ENCODE measurements around the gene JAZF1. TPM values are rescaled to one million over a fixed set of nuclear protein-coding genes. Genes with fewer than 3 reads are reported as not detected.
A peak's percentile ranks its signal among the peaks of the same experiment; 100 is the strongest.

JAZF1 gene
- total and polyA plus RNA-seq, 10 of the 15 experiments (the other 5 are each of a cell fraction or from before 2014, with no cell fraction given): 0.04 to 0.82 (median 0.15) TPM; not detected in 3

- Histone ChIP-seq H3K4me2 (ENCODE audit: control insufficient read depth, insufficient read depth) (no peak overlapping the region), H3K79me2 (ENCODE audit: control insufficient read depth, insufficient read depth, low read length) (no peaks in the 10 kb centered on the region), H3K9me3 (replicated peaks; ENCODE audit: control insufficient read depth, insufficient read depth, low read length) (peaks cover 3% of the 10 kb centered on the region; the same call in 2 of the 3 replicates), H3K27ac (ENCODE audit: control insufficient read depth, insufficient read depth) (no peak overlapping the region), H3K27me3 (replicated peaks in 1 of 2; ENCODE audit: control insufficient read depth in 2 of 2, insufficient read depth in 2 of 2, low read length in 1 of 2) (no peaks in the 10 kb centered on the region), H3K4me1 (ENCODE audit: control insufficient read depth, insufficient read depth, low read length) (peaks cover 3% of the 10 kb centered on the region; the same call in 1 of the 2 replicates), H3K36me3 (ENCODE audit: control insufficient read depth in 2 of 2, insufficient read depth in 2 of 2, low read length in 1 of 2) (no peaks in the 10 kb centered on the region), H4K20me1 (ENCODE audit: control insufficient read depth, insufficient read depth) (no peaks in the 10 kb centered on the region), H3K4me3 (no peak overlapping the region), H3K9ac (ENCODE audit: control insufficient read depth, insufficient read depth, low read length) (no peak overlapping the region), H2AFZ (ENCODE audit: control insufficient read depth, low read depth, low read length) (no peak overlapping the region)
- DNase-seq (ENCODE audit: low read depth, low spot score) (no peak), ATAC-seq (no peak), FAIRE-seq (peak; percentile 64)
- CTCF ChIA-PET: no interaction called here
- intact Hi-C loops (cut with micrococcal nuclease; ENCODE audit: unreplicated experiment) (no loop called here), in situ Hi-C loops (cut with MboI) (no loop called here)
- SMC1A ChIA-PET (ENCODE audit: uncharacterized antibody, unreplicated experiment): no interaction called here
- POLR2A ChIA-PET: no interaction called here
- RAD21 ChIA-PET (ENCODE audit: unreplicated experiment): no interaction called here
- no peak for TF ChIP-seq SREBF2 (IDR thresholded peaks at IDR 0.05; ENCODE audit: low read length)
- no peak for TF ChIP-seq RFX5 (IDR thresholded peaks at IDR 0.05; ENCODE audit: low read depth, low read length)
- no peak for TF ChIP-seq ESRRA (IDR thresholded peaks at IDR 0.05; ENCODE audit: low read length)
- no peak for TF ChIP-seq RUNX3 (IDR thresholded peaks at IDR 0.05; ENCODE audit: low read length)
- no peak for TF ChIP-seq SP1 (IDR thresholded peaks at IDR 0.05; ENCODE audit: low read depth, low read length)
- no peak for TF ChIP-seq ZNF24 (IDR thresholded peaks at IDR 0.05)
- no peak for TF ChIP-seq ZBTB11 (CRISPR knock-in tag; IDR thresholded peaks at IDR 0.05)
- 84% methylated on average over 5 of the region's 5 CpGs for WGBS (ENCODE audit: insufficient coverage, insufficient replicate concordance, low lambda C conversion rate, missing lambda C conversion rate)
- BruUV-seq (replicated peaks): no TSS peak
Observed at GRCh38 chr7:28203508-28204240, 23.1 kb upstream of the JAZF1 start.
